ENCODE data around the gene SDS. TPM values are rescaled to one million over a fixed set of nuclear protein-coding genes. Genes with fewer than 3 reads are reported as not detected.
A peak's percentile ranks its signal among the peaks of the same experiment; 100 is the strongest.

Gene SDS
- polyA plus RNA-seq, 1 donor from 2014 or later: not detected

- Mint-ChIP-seq H3K27me3 (peaks cover 4% of the 10 kb centered on the region), H3K27ac (peak overlapping the region in 2 of 3 donors; percentile 45 to 86), H3K9me3 (peaks cover 0 to 2% (median 0%) of the 10 kb centered on the region in 3 donors), H3K4me3 (no peak overlapping the region), H3K36me3 (peaks cover 2% of the 10 kb centered on the region), H3K4me1 (peaks cover 0 to 6% (median 6%) of the 10 kb centered on the region in 3 donors)
These were observed 12.5 kb upstream of the SDS start for GRCh38 chr12:113416091-113416754.

DNA sequence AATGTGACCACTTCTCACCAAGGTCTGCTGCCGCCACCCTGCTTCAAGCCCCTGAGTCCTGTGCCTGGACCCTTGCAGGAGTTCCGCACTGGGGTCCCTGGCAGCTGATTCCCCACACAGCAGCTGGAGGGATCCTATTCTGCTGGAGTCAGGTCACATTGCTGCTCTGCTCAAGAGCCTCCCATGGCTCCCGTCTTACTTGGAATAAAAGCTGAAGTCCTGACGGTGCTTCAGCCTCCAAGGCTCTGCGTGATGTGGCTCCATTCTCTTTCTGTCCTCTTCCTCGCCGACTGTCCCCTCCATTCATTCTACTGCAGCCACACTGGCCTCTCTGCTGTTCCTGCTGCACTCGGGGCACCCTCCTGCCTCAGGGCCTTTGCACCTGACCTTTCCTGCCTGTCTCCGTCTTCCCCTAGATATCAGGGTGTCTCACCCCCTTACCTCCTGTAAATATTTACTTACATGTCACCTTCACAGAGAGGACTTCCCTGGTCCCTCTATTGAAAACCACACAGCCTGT, 10.9 kb upstream of the SDS start:
- Mint-ChIP-seq H3K36me3 (peaks cover 2% of the 10 kb centered on the region), H3K9me3 (peaks cover 0 to 2% (median 0%) of the 10 kb centered on the region in 3 donors), H3K27ac (no peak overlapping the region), H3K27me3 (peaks cover 11% of the 10 kb centered on the region), H3K4me1 (peaks cover 0 to 6% (median 6%) of the 10 kb centered on the region in 3 donors), H3K4me3 (no peak overlapping the region)

GRCh38 chr12:113413488-113413939, 9.8 kb upstream of the SDS start:
- H3K27me3 Mint-ChIP-seq: peaks cover 13% of the 10 kb centered on the region
- H3K9me3 Mint-ChIP-seq: peaks cover 0 to 2% (median 0%) of the 10 kb centered on the region in 3 donors
- peaks cover 0 to 6% (median 6%) of the 10 kb centered on the region in 3 donors for H3K4me1 Mint-ChIP-seq
- H3K27ac Mint-ChIP-seq: no peak overlapping the region
- H3K4me3 Mint-ChIP-seq: no peak overlapping the region
- H3K36me3 Mint-ChIP-seq: peaks cover 2% of the 10 kb centered on the region

DNA sequence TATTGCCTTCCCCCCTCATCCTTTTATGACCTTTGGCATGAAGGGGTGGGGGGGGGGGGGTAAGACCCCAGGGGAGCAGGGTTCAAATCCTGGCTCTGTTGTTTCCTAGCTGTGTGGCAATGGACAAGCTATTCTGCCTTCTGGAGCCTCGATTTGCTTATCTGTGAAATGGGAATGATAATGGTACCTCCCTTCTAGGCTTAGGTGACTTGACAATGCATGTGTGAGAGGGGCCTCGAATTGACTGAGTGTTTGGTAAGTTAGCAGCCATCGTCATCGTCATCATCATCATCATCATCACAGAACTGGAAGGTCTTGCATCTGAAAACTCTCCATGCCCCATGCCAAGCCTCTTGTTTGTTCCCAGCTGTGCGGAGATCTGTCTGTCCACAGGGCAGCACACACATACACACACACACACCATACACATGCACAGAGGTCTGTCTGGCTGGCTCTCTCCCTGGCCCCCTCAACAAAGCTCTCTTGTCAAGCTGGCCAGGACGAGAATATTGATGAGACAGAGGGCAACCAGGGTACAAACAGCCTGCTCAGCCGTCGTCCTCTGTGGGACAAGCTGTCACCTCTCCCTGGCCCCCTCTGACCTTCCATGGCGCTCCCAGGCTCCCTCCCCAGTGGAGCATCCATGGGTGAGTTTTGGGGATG, 5.9 kb upstream of the SDS start:
- Mint-ChIP-seq H3K4me1 (no peaks in the 10 kb centered on the region), H3K36me3 (no peaks in the 10 kb centered on the region), H3K9me3 (peaks cover 0 to 2% (median 0%) of the 10 kb centered on the region in 3 donors), H3K27me3 (peaks cover 12% of the 10 kb centered on the region), H3K27ac (no peak overlapping the region), H3K4me3 (no peak overlapping the region)

DNA sequence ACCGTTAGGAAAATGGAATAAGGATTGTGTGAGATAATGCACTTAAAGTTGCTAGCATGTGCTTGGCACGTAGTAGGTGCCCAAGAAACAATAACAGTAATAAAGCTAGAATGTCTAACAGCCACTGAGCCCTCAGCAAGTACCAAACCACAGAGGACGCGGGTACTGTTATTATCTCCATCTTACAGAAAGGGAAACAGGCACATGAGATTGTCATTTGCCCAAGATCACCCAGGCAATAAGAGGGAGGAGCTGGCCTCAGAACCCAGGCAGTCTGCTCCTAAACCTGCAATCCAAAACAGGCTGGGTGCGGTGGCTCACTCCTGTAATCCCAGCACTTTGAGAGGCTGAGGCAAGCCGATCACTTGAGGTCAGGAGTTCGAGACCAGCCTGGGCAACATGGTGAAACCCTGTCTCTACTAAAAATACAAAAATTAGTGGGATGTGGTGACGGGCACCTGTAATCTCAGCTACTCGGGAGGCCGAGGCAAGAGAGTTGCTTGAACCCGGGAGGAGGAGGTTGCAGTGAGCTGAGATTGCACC, 5.1 kb upstream of the SDS start:
- Mint-ChIP-seq H3K27me3 (peaks cover 14% of the 10 kb centered on the region), H3K9me3 (peaks cover 0 to 2% (median 0%) of the 10 kb centered on the region in 3 donors), H3K4me1 (peaks cover 0 to 2% (median 2%) of the 10 kb centered on the region in 3 donors), H3K27ac (no peak overlapping the region), H3K36me3 (no peaks in the 10 kb centered on the region), H3K4me3 (no peak overlapping the region)

DNA sequence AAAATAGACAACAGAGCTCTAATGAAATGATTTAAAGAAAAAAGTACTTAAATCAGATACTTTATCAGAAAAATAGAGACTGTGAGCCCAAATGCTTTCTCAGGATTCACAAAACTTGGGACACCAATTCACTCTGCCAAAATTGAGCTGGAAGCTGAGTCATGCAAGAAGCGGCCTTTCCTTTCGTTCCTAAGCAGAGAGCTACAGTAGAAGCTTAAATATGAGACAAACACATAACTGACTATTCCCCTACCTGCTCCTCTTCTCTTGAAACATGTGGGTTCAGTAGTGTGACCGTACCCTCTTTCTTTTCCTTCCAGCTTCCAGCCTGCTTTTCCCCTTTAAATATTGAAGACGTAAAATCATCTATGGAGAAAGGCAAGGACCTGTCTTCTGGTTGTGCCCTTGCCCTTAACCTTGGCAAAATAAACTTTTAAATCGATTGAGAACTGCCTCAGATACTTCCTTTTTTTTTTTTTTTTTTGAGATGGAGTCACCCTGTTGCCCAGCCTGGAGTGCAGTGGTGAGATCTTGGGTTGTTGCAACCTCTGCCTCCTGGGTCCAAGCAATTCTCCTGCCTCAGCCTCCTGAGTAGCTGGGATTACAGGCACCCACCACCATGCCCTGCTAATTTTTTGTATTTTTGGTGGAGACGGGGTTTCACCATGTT, 4.4 kb upstream of the SDS start:
- H3K27ac Mint-ChIP-seq: no peak overlapping the region

DNA sequence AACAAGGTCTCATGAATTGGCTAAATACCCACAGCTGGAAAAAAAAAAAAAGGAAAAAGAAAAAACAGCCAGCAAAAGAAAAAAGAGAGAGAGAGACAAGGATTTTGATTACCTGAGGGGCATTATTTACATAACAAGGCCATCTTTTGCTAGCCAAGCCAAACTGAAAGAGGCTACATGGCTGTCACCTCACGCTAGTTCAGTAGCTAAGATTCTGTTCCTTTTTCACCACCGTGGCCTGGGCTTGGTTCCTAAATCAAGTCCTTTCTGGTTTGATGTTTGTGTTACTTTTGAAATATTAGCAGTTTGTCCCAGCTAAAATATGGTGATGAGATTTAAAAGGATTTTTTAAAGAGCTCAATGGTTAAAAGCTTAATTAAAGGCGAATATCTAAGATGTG, 2.0 kb upstream of the SDS start:
- Mint-ChIP-seq H3K9me3 (no peaks in the 10 kb centered on the region), H3K27me3 (peaks cover 13% of the 10 kb centered on the region), H3K27ac (no peak overlapping the region), H3K4me1 (peaks cover 0 to 2% (median 2%) of the 10 kb centered on the region in 3 donors), H3K4me3 (no peak overlapping the region), H3K36me3 (no peaks in the 10 kb centered on the region)

More for the DNA sequence above, 4.4 kb upstream of the SDS start:
- H3K36me3 Mint-ChIP-seq: no peaks in the 10 kb centered on the region
- H3K4me1 Mint-ChIP-seq: peaks cover 0 to 2% (median 2%) of the 10 kb centered on the region in 3 donors
- H3K4me3 Mint-ChIP-seq: no peak overlapping the region
- H3K27me3 Mint-ChIP-seq: peaks cover 16% of the 10 kb centered on the region
- peaks cover 0 to 2% (median 0%) of the 10 kb centered on the region in 3 donors for H3K9me3 Mint-ChIP-seq

DNA sequence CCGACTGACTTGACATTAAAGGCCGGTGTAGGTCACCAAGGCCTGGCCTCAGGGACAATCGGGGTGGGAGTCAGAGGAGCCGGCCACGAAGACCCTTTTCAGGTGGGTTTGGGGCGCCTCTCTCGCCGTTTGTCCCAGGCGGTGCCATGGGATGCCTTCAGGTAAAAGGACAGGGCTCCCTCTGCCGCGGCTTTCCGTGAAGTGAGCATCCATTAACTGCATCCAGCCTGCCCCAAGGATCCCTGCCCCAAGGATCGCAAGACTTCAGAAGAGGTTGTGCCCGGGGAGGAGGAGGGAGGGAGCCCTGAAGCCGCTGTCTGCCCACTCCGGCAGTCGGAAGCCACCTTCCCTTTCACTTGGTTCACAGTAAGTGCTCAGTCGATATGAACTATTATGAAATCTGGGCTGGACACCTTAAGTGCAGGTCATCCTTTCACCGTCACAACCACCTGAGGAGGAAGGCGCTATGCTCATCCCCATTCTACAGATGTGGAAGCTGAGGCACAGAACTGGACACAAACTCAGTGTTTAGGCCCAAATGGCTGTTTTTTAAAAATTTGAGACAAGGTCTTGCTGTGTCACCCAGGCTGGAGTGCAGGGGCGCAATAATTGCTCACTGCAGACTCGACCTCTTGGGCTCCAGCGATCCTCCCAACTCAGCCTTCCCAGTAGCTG, 964 bp downstream of the SDS start:
- Mint-ChIP-seq H3K36me3 (no peaks in the 10 kb centered on the region), H3K9me3 (no peaks in the 10 kb centered on the region), H3K4me3 (no peak overlapping the region), H3K27ac (no peak overlapping the region), H3K27me3 (peaks cover 16% of the 10 kb centered on the region), H3K4me1 (peaks cover 0 to 2% (median 2%) of the 10 kb centered on the region in 3 donors)

GRCh38 chr12:113401066-113402000, 2.4 kb downstream of the SDS start:
- no peaks in the 10 kb centered on the region for H3K36me3 Mint-ChIP-seq
- no peak overlapping the region for H3K27ac Mint-ChIP-seq
- H3K9me3 Mint-ChIP-seq: no peaks in the 10 kb centered on the region
- peaks cover 18% of the 10 kb centered on the region for H3K27me3 Mint-ChIP-seq
- H3K4me3 Mint-ChIP-seq: no peak overlapping the region
- peaks cover 0 to 2% (median 2%) of the 10 kb centered on the region in 3 donors for H3K4me1 Mint-ChIP-seq

DNA sequence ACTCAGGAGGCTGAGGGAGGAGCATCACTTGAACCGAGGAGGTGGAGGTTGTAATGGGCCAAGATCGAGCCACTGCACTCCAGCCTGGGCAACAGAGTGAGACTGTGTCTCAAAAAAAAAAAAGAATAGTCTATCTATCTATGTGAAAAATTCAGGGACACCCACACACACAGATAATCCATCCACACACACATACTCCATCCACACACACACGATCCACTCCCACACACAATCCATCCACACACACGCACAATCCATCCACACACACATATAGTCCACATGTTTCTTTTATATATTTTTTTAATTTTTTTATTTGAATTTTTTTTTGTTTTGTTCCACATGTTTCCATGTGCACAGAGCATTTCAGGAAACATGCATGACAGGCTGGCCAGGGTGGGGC, 3.3 kb downstream of the SDS start:
- Mint-ChIP-seq H3K4me3 (peak overlapping the region in 1 of 4 donors; percentile 41), H3K4me1 (peaks cover 0 to 2% (median 2%) of the 10 kb centered on the region in 3 donors), H3K36me3 (no peaks in the 10 kb centered on the region), H3K9me3 (no peaks in the 10 kb centered on the region), H3K27me3 (peaks cover 18% of the 10 kb centered on the region), H3K27ac (no peak overlapping the region)

DNA sequence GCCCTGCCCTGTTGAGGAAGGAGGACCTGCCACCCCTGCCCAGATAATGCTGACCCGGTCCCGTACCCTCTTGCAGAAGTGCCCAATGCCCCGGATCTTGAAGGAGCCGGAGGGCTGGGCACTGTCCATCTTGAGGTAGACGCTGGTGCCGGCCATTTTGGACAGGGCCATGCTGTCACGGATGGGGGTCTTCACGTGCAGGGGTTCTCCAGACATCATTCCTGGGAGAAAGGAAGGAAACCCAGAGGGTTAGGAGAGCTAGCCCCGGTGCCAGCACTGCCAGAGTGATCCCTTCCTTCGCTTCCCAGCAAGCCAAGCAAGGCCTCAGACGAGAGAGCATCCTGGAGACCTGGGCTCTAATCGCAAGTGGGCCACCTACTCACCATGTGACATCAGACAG, 4.2 kb downstream of the SDS start:
- H3K27ac Mint-ChIP-seq: no peak overlapping the region
- no peak overlapping the region for H3K4me3 Mint-ChIP-seq

GRCh38 chr12:113398346-113399290, 5.1 kb downstream of the SDS start:
- Mint-ChIP-seq H3K27ac (peak overlapping the region in 1 of 3 donors; percentile 67), H3K4me3 (peak overlapping the region in 1 of 4 donors; percentile 8), H3K4me1 (no peaks in the 10 kb centered on the region), H3K36me3 (no peaks in the 10 kb centered on the region), H3K27me3 (peaks cover 16% of the 10 kb centered on the region), H3K9me3 (no peaks in the 10 kb centered on the region)

More for the DNA sequence above, 4.2 kb downstream of the SDS start:
- H3K27me3 Mint-ChIP-seq: peaks cover 18% of the 10 kb centered on the region
- no peaks in the 10 kb centered on the region for H3K36me3 Mint-ChIP-seq
- no peaks in the 10 kb centered on the region for H3K9me3 Mint-ChIP-seq
- peaks cover 0 to 2% (median 2%) of the 10 kb centered on the region in 3 donors for H3K4me1 Mint-ChIP-seq
